Measurements from ENCODE around the gene TFCP2.

TFCP2 gene

GRCh38 chr12:51202718-51203117, 29.8 kb upstream of the TFCP2 start:
- peaks cover 25% of the 10 kb centered on the region for H3K4me1 Mint-ChIP-seq
- peaks cover 4% of the 10 kb centered on the region for H3K36me3 Mint-ChIP-seq
- H3K27me3 Mint-ChIP-seq, result no peaks in the 10 kb centered on the region
- peak overlapping the region; percentile 56 for H3K4me3 Mint-ChIP-seq
- no peaks in the 10 kb centered on the region for H3K9me3 Mint-ChIP-seq
- peak overlapping the region; percentile 96 for H3K27ac Mint-ChIP-seq

- Mint-ChIP-seq H3K27ac (peak overlapping the region; percentile 60), H3K4me3 (no peak overlapping the region), H3K9me3 (no peaks in the 10 kb centered on the region), H3K27me3 (no peaks in the 10 kb centered on the region), H3K36me3 (peaks cover 4% of the 10 kb centered on the region), H3K4me1 (peaks cover 25% of the 10 kb centered on the region)
Measured at GRCh38 chr12:51200806-51201205, 27.9 kb upstream of the TFCP2 start.

GRCh38 chr12:51200156-51200555, 27.2 kb upstream of the TFCP2 start:
- peaks cover 4% of the 10 kb centered on the region for H3K36me3 Mint-ChIP-seq
- H3K4me3 Mint-ChIP-seq, result no peak overlapping the region
- peaks cover 25% of the 10 kb centered on the region for H3K4me1 Mint-ChIP-seq
- no peaks in the 10 kb centered on the region for H3K9me3 Mint-ChIP-seq
- no peaks in the 10 kb centered on the region for H3K27me3 Mint-ChIP-seq
- no peak overlapping the region for H3K27ac Mint-ChIP-seq

GRCh38 chr12:51199366-51199945, 26.5 kb upstream of the TFCP2 start:
- Mint-ChIP-seq H3K27me3 (no peaks in the 10 kb centered on the region), H3K9me3 (no peaks in the 10 kb centered on the region), H3K4me3 (no peak overlapping the region), H3K27ac (no peak overlapping the region), H3K4me1 (peaks cover 25% of the 10 kb centered on the region), H3K36me3 (peaks cover 4% of the 10 kb centered on the region)

GRCh38 chr12:51198568-51199365, 25.8 kb upstream of the TFCP2 start:
- Mint-ChIP-seq H3K27me3 (no peaks in the 10 kb centered on the region), H3K27ac (no peak overlapping the region), H3K36me3 (peaks cover 4% of the 10 kb centered on the region), H3K4me1 (peaks cover 23% of the 10 kb centered on the region), H3K9me3 (no peaks in the 10 kb centered on the region), H3K4me3 (no peak overlapping the region)

GRCh38 chr12:51197736-51198567, 25.0 kb upstream of the TFCP2 start:
- no peak overlapping the region for H3K4me3 Mint-ChIP-seq
- no peaks in the 10 kb centered on the region for H3K27me3 Mint-ChIP-seq
- H3K27ac Mint-ChIP-seq, result no peak overlapping the region
- peaks cover 15% of the 10 kb centered on the region for H3K4me1 Mint-ChIP-seq
- H3K9me3 Mint-ChIP-seq, result no peaks in the 10 kb centered on the region
- H3K36me3 Mint-ChIP-seq, result peaks cover under 1% of the 10 kb centered on the region

- Mint-ChIP-seq H3K4me1 (peaks cover 7% of the 10 kb centered on the region), H3K27me3 (no peaks in the 10 kb centered on the region), H3K36me3 (peaks cover 1% of the 10 kb centered on the region), H3K27ac (no peak overlapping the region), H3K4me3 (no peak overlapping the region), H3K9me3 (no peaks in the 10 kb centered on the region)
Measured at GRCh38 chr12:51196547-51196946, 23.6 kb upstream of the TFCP2 start.

- H3K9me3 Mint-ChIP-seq, result no peaks in the 10 kb centered on the region
- H3K27me3 Mint-ChIP-seq, result no peaks in the 10 kb centered on the region
- no peak overlapping the region for H3K27ac Mint-ChIP-seq
- peaks cover under 1% of the 10 kb centered on the region for H3K4me1 Mint-ChIP-seq
- H3K4me3 Mint-ChIP-seq, result no peak overlapping the region
- peaks cover 3% of the 10 kb centered on the region for H3K36me3 Mint-ChIP-seq
Measured at GRCh38 chr12:51195841-51196240, 22.9 kb upstream of the TFCP2 start.

- no peak overlapping the region for H3K4me3 Mint-ChIP-seq
- no peaks in the 10 kb centered on the region for H3K9me3 Mint-ChIP-seq
- H3K27ac Mint-ChIP-seq, result no peak overlapping the region
- peaks cover 3% of the 10 kb centered on the region for H3K36me3 Mint-ChIP-seq
- H3K4me1 Mint-ChIP-seq, result peaks cover 1% of the 10 kb centered on the region
- no peaks in the 10 kb centered on the region for H3K27me3 Mint-ChIP-seq
Measured at GRCh38 chr12:51192284-51192671, 19.3 kb upstream of the TFCP2 start.

GRCh38 chr12:51191516-51192283, 18.8 kb upstream of the TFCP2 start:
- no peaks in the 10 kb centered on the region for H3K9me3 Mint-ChIP-seq
- H3K4me1 Mint-ChIP-seq, result peaks cover 6% of the 10 kb centered on the region
- H3K27me3 Mint-ChIP-seq, result no peaks in the 10 kb centered on the region
- peaks cover 3% of the 10 kb centered on the region for H3K36me3 Mint-ChIP-seq
- H3K4me3 Mint-ChIP-seq, result no peak overlapping the region
- no peak overlapping the region for H3K27ac Mint-ChIP-seq

GRCh38 chr12:51190820-51191219, 17.9 kb upstream of the TFCP2 start:
- no peak overlapping the region for H3K27ac Mint-ChIP-seq
- peaks cover 10% of the 10 kb centered on the region for H3K4me1 Mint-ChIP-seq
- H3K4me3 Mint-ChIP-seq, result no peak overlapping the region
- H3K27me3 Mint-ChIP-seq, result no peaks in the 10 kb centered on the region
- peaks cover 3% of the 10 kb centered on the region for H3K36me3 Mint-ChIP-seq
- H3K9me3 Mint-ChIP-seq, result no peaks in the 10 kb centered on the region

- Mint-ChIP-seq H3K4me3 (no peak overlapping the region), H3K9me3 (no peaks in the 10 kb centered on the region), H3K36me3 (peaks cover 3% of the 10 kb centered on the region), H3K4me1 (peaks cover 10% of the 10 kb centered on the region), H3K27ac (no peak overlapping the region), H3K27me3 (no peaks in the 10 kb centered on the region)
Measured at GRCh38 chr12:51189790-51190355, 16.9 kb upstream of the TFCP2 start.

GRCh38 chr12:51188359-51189051, 15.6 kb upstream of the TFCP2 start:
- H3K9me3 Mint-ChIP-seq, result no peaks in the 10 kb centered on the region
- no peak overlapping the region for H3K4me3 Mint-ChIP-seq
- peaks cover 3% of the 10 kb centered on the region for H3K36me3 Mint-ChIP-seq
- peaks cover 10% of the 10 kb centered on the region for H3K4me1 Mint-ChIP-seq
- no peak overlapping the region for H3K27ac Mint-ChIP-seq
- H3K27me3 Mint-ChIP-seq, result no peaks in the 10 kb centered on the region

GRCh38 chr12:51187370-51187987, 14.5 kb upstream of the TFCP2 start:
- H3K9me3 Mint-ChIP-seq, result no peaks in the 10 kb centered on the region

More at GRCh38 chr12:51187370-51187987, 14.5 kb upstream of the TFCP2 start:
- H3K36me3 Mint-ChIP-seq, result peaks cover 3% of the 10 kb centered on the region
- H3K4me3 Mint-ChIP-seq, result no peak overlapping the region
- H3K27me3 Mint-ChIP-seq, result no peaks in the 10 kb centered on the region
- H3K4me1 Mint-ChIP-seq, result peaks cover 10% of the 10 kb centered on the region
- H3K27ac Mint-ChIP-seq, result no peak overlapping the region

All from activated naive CD4-positive, alpha-beta T cell treated with anti-CD3 and anti-CD28 coated beads, Interleukin-2, amount 50 U/mL, for 24 hours (primary cell).